ENCODE measurements around the gene UBXN6. TPM values are rescaled to one million over a fixed set of nuclear protein-coding genes. Genes with fewer than 3 reads are reported as not detected.

Gene UBXN6
- total and polyA plus RNA-seq, 2 experiments from 2014 or later = 19.1 to 21.6 TPM

- no peak overlapping the region for H3K4me3 Mint-ChIP-seq
- H3F3A ChIP-seq (replicated peaks; ENCODE audit: low read depth) = 0 out of 2 replicates have a peak, but pooled peaks cover 7% of the 10 kb centered on the region
- no peaks in the 10 kb centered on the region for H3K27me3 ChIP-seq (ENCODE audit: insufficient read depth)
- no peak overlapping the region for H3K27ac ChIP-seq (ENCODE audit: low read depth)
- H4K20me1 ChIP-seq (replicated peaks; ENCODE audit: insufficient read depth) = no peaks in the 10 kb centered on the region; the same call in 1 of the 2 replicates
- H3K9me2 ChIP-seq (ENCODE audit: insufficient read depth) = no peaks in the 10 kb centered on the region
- ATAC-seq (peak; percentile 80), DNase-seq (ENCODE audit: low spot score) (peak; percentile 44)
- H3K27me3 Mint-ChIP-seq (ENCODE audit: insufficient read depth, low read depth, poor library complexity) = no peaks in the 10 kb centered on the region
- H3K4me1 ChIP-seq (ENCODE audit: insufficient read depth) = no peaks in the 10 kb centered on the region
- no peak overlapping the region for H2AFZ ChIP-seq
- no peaks in the 10 kb centered on the region for H3K79me2 ChIP-seq (replicated peaks; ENCODE audit: insufficient read depth)
- no peak overlapping the region for H3K27ac Mint-ChIP-seq
- H3K36me3 ChIP-seq (ENCODE audit: insufficient read depth) = peaks cover 14% of the 10 kb centered on the region; the same call in 1 of the 2 replicates
- TF ChIP-seq ETS1 (IDR thresholded peaks at IDR 0.05) (no peak), ZNF114 (CRISPR knock-in tag; IDR thresholded peaks at IDR 0.05) (no peak), EZH2 (IDR thresholded peaks at IDR 0.05; ENCODE audit: low read depth, unreplicated experiment) (no peak), CREB1 (CRISPR knock-in tag; IDR thresholded peaks at IDR 0.05; ENCODE audit: low read depth) (no peak), JUNB (IDR thresholded peaks at IDR 0.05; ENCODE audit: unreplicated experiment) (no peak), CTCF (conservative IDR thresholded peaks at IDR 0.05; ENCODE audit: low read depth in 2 of 2) (peak; percentile 31 to 65), NANOG (IDR thresholded peaks at IDR 0.05; ENCODE audit: borderline replicate concordance) (no peak)
- peaks cover 28% of the 10 kb centered on the region for H3K36me3 Mint-ChIP-seq (ENCODE audit: low read depth)
- H3K4me3 ChIP-seq = no peak overlapping the region
- H3K4me2 ChIP-seq = no peak overlapping the region
- H3K9me3 Mint-ChIP-seq = no peaks in the 10 kb centered on the region
- no peaks in the 10 kb centered on the region for H3K4me1 Mint-ChIP-seq
Measured at GRCh38 chr19:4495471-4495870, 37.9 kb upstream of the UBXN6 start.

GRCh38 chr19:4494691-4495064 is 37.1 kb upstream of the UBXN6 start:
- no peaks in the 10 kb centered on the region for H3K9me2 ChIP-seq (ENCODE audit: insufficient read depth)
- no peaks in the 10 kb centered on the region for H3K27me3 ChIP-seq (ENCODE audit: insufficient read depth)
- H3K4me1 Mint-ChIP-seq = no peaks in the 10 kb centered on the region
- no peak overlapping the region for H2AFZ ChIP-seq
- no peaks in the 10 kb centered on the region for H3K4me1 ChIP-seq (ENCODE audit: insufficient read depth)
- DNase-seq (ENCODE audit: low spot score) = no peak
- H3K36me3 Mint-ChIP-seq (ENCODE audit: low read depth) = peaks cover 33% of the 10 kb centered on the region
- H3K9me3 Mint-ChIP-seq = no peaks in the 10 kb centered on the region
- no peak overlapping the region for H3K27ac ChIP-seq (ENCODE audit: low read depth)
- no peaks in the 10 kb centered on the region; the same call in 1 of the 2 replicates for H4K20me1 ChIP-seq (replicated peaks; ENCODE audit: insufficient read depth)
- H3K27me3 Mint-ChIP-seq (ENCODE audit: insufficient read depth, low read depth, poor library complexity) = no peaks in the 10 kb centered on the region
- H3K4me3 Mint-ChIP-seq = no peak overlapping the region
- H3K27ac Mint-ChIP-seq = no peak overlapping the region
- peaks cover 20% of the 10 kb centered on the region; the same call in 1 of the 2 replicates for H3K36me3 ChIP-seq (ENCODE audit: insufficient read depth)
- H3K79me2 ChIP-seq (replicated peaks; ENCODE audit: insufficient read depth) = no peaks in the 10 kb centered on the region
- no peak for TF ChIP-seq JUNB (IDR thresholded peaks at IDR 0.05; ENCODE audit: unreplicated experiment)
- H3K4me2 ChIP-seq = no peak overlapping the region
- no peak for ATAC-seq
- H3F3A ChIP-seq (replicated peaks; ENCODE audit: low read depth) = 0 out of 2 replicates have a peak, but pooled peaks cover 9% of the 10 kb centered on the region
- H3K4me3 ChIP-seq = no peak overlapping the region
